GM12878 (cell line): ENCODE measurements around the gene NDE1. TPM values are rescaled to one million over a fixed set of nuclear protein-coding genes. Genes with fewer than 3 reads are reported as not detected.

Experiments
- BACH1 ChIP-seq: fragments of 450-650 bp; IDR thresholded peaks from 2 replicates; pipeline ENCODE4 v1.6.1; 2017; ENCODE audit warnings: mild to moderate bottlenecking, borderline replicate concordance
- BCLAF1 ChIP-seq: fragments of 450-650 bp; IDR thresholded peaks from 2 replicates; pipeline ENCODE4 v1.6.1; 2017; ENCODE audit warnings: antibody characterized with exemption, mild to moderate bottlenecking, moderate library complexity
- BMI1 ChIP-seq: fragments of 450-650 bp; IDR thresholded peaks from 2 replicates; pipeline ENCODE4 v1.6.1; 2016; ENCODE audit warnings: mild to moderate bottlenecking, moderate library complexity, borderline replicate concordance
- CHD2 ChIP-seq: IDR thresholded peaks from 2 replicates; pipeline ENCODE4 v1.6.1; 2011; ENCODE audit warnings: low read depth, low read length, improper control_type of control experiment, borderline replicate concordance
- EGR1 ChIP-seq, 2 experiments: IDR thresholded peaks; 1 replicate in 1 of 2; 2 replicates in 1 of 2; pipeline ENCODE4 v1.6.1; 2011 to 2012; ENCODE audit warnings: low read depth in 2 of 2, low read length in 2 of 2, borderline replicate concordance in 1 of 2, mild to moderate bottlenecking in 1 of 2, moderate library complexity in 1 of 2
- FOXK2 ChIP-seq: fragments of 450-650 bp; IDR thresholded peaks from 2 replicates; pipeline ENCODE4 v1.6.1; 2017; ENCODE audit warnings: mild to moderate bottlenecking, moderate library complexity
- GABPA ChIP-seq: IDR thresholded peaks from 2 replicates; pipeline ENCODE4 v1.6.1; 2014; ENCODE audit warnings: antibody characterized with exemption, low read depth, mild to moderate bottlenecking, inconsistent platforms
- GATAD2B ChIP-seq: fragments of 450-650 bp; conservative IDR thresholded peaks from 2 replicates; pipeline ENCODE4 v1.6.1; 2017; ENCODE audit warnings: low read depth, mild to moderate bottlenecking, moderate library complexity
- HDAC6 ChIP-seq: fragments of 200-600 bp; sonication (generic); IDR thresholded peaks from one replicate; pipeline ENCODE4 v1.8.0; 2017; ENCODE audit warnings: antibody characterized with exemption; ENCODE audit not compliant: unreplicated experiment
- MYB ChIP-seq: fragments of 150-350 bp; IDR thresholded peaks from 2 replicates; pipeline ENCODE4 v1.6.1; 2014; ENCODE audit warnings: mild to moderate bottlenecking, low read depth, low read length, borderline replicate concordance
- NBN ChIP-seq: fragments of 450-650 bp; IDR thresholded peaks from 2 replicates; pipeline ENCODE4 v1.6.1; 2016
- NFYA ChIP-seq: IDR thresholded peaks from 2 replicates; pipeline ENCODE4 v1.6.1; 2011; ENCODE audit warnings: low read depth, mild to moderate bottlenecking, low read length, improper control_type of control experiment, borderline replicate concordance
- NR2C1 ChIP-seq: fragments of 450-650 bp; IDR thresholded peaks from 2 replicates; pipeline ENCODE4 v1.6.1; 2017; ENCODE audit warnings: antibody characterized with exemption, mild to moderate bottlenecking, moderate library complexity
- POLR2AphosphoS2 ChIP-seq: IDR thresholded peaks from 2 replicates; pipeline ENCODE4 v1.6.1; 2011; ENCODE audit warnings: low read depth, mild to moderate bottlenecking, low read length, improper control_type of control experiment, moderate library complexity
- SMAD1 ChIP-seq: fragments of 450-650 bp; IDR thresholded peaks from 2 replicates; pipeline ENCODE4 v1.6.1; 2018; ENCODE audit warnings: mild to moderate bottlenecking, low read depth; ENCODE audit not compliant: partially characterized antibody
- SMC3 ChIP-seq: IDR thresholded peaks from 2 replicates; pipeline ENCODE4 v1.6.1; 2011; ENCODE audit warnings: low read length, improper control_type of control experiment, borderline replicate concordance
- SREBF2 ChIP-seq: IDR thresholded peaks from 2 replicates; pipeline ENCODE4 v1.6.1; 2012; ENCODE audit warnings: mild to moderate bottlenecking, low read length
- SUPT20H ChIP-seq: IDR thresholded peaks from 2 replicates; pipeline ENCODE4 v1.6.1; 2011; ENCODE audit warnings: low read depth, mild to moderate bottlenecking, low read length, moderate library complexity, borderline replicate concordance; ENCODE audit not compliant: control insufficient read depth
- TBL1XR1 ChIP-seq: IDR thresholded peaks from 2 replicates; pipeline ENCODE4 v1.6.1; 2012; ENCODE audit warnings: low read depth, low read length, improper control_type of control experiment
- USF1 ChIP-seq: IDR thresholded peaks from 2 replicates; pipeline ENCODE4 v1.6.1; 2011; ENCODE audit warnings: borderline replicate concordance, low read depth, mild to moderate bottlenecking, moderate library complexity, mixed read lengths, low read length; ENCODE audit not compliant: insufficient read depth; ENCODE audit errors: extremely low read length
- ZNF592 ChIP-seq: fragments of 450-650 bp; IDR thresholded peaks from 2 replicates; pipeline ENCODE4 v1.6.1; 2017; ENCODE audit warnings: mild to moderate bottlenecking, moderate library complexity
- polyA plus RNA-seq, 11 experiments: library from polyadenylated mRNA; depleted of rRNA in 4 of 11; unstranded in 6 of 11; stranded (reverse) in 5 of 11; fragments of >200 nt; fragmentation: Nextera tagmentation in 4 of 11; fragmentation: Illumina TruSeq in 1 of 11; extraction: Ambion mirVana in 4 of 11; extraction: Trizol in 1 of 11; gene quantifications; 1 replicate in 1 of 11; 2 replicates in 10 of 11; pipeline versions ENCODE4 v1.2.1 to v1.2.3, GENCODE V29; 2011 to 2016; ENCODE audit warnings: inconsistent platforms in 2 of 11, missing spikeins in 2 of 11, low read depth in 1 of 11
- total RNA-seq, 4 experiments: library from RNA; depleted of rRNA in 3 of 4; stranded (reverse); fragments of >200 nt in 3 of 4; fragmentation: Illumina TruSeq in 1 of 4; extraction: Trizol in 1 of 4; gene quantifications; 2 replicates each; pipeline versions ENCODE4 v1.2.1 to v1.2.3, GENCODE V29; 2013 to 2021
- TF ChIP-seq, protein P1 (sequence below): fragments of 150-350 bp; IDR thresholded peaks from 2 replicates; pipeline ENCODE4 v1.6.1; 2014; ENCODE audit warnings: mild to moderate bottlenecking, low read depth, low read length

Gene NDE1
- total and polyA plus RNA-seq, 10 of the 15 experiments (the other 5 are each of a cell fraction or from before 2014, with no cell fraction given) = 5.7 to 148 (median 87.8) TPM

DNA sequence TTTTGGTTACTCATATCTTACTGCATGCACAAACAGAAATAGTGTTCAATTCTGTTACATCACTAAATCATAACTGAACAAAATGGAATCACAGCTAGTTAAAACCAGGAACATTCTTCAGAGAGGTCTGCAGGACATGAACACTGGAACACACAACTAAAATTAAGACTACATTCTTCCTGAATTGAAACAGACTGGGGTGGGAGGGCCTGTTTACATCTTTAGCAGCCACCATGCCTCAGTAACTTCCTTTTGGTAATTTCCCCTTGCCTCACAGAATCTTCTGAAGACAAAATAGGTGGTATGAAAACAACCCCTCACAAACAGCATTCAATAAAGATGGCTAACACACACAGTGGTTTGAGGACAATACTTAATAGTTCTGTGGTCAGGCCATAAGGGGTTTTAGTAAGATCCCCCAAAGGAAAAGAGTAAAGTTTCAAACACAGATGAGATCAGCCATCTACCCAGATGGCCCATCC is 13.6 kb upstream of the NDE1 start (continued):
- TF ChIP-seq EGR1 (IDR thresholded peaks at IDR 0.05; ENCODE audit: borderline replicate concordance in 1 of 2, low read depth in 2 of 2, low read length in 2 of 2) (no peak), SMAD1 (no peak), FOXK2 (peak; percentile 86), USF1 (no peak), BACH1 (no peak), HDAC6 (no peak), NR2C1 (no peak), BMI1 (no peak), SUPT20H (no peak), GATAD2B (no peak), POLR2AphosphoS2 (0 out of 2 replicates have a peak, but pooled peaks have one; percentile 27), CHD2 (no peak), NBN (no peak), SMC3 (no peak), GABPA (0 out of 2 replicates have a peak, but pooled peaks have one; percentile 24), ZNF592 (no peak), MYB (no peak), SREBF2 (no peak), BCLAF1 (no peak), TBL1XR1 (peak; percentile 81; the same call in 1 of the 2 replicates), NFYA (no peak)
- TF ChIP-seq, protein P1, sequence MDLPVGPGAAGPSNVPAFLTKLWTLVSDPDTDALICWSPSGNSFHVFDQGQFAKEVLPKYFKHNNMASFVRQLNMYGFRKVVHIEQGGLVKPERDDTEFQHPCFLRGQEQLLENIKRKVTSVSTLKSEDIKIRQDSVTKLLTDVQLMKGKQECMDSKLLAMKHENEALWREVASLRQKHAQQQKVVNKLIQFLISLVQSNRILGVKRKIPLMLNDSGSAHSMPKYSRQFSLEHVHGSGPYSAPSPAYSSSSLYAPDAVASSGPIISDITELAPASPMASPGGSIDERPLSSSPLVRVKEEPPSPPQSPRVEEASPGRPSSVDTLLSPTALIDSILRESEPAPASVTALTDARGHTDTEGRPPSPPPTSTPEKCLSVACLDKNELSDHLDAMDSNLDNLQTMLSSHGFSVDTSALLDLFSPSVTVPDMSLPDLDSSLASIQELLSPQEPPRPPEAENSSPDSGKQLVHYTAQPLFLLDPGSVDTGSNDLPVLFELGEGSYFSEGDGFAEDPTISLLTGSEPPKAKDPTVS = no peak
